HG03159 (cell line): ENCODE measurements around the gene DIP2A.

Experiments used
- ATAC-seq: cut with Tn5 transposase; IDR thresholded peaks from one replicate; pipeline ENCODE4 v1.9.1; 2021; ENCODE audit warnings: mild to moderate bottlenecking, moderate library complexity; ENCODE audit not compliant: unreplicated experiment

DIP2A gene

GRCh38 chr21:46477765-46478164 lies 19.1 kb downstream of the DIP2A start:
- no peak for ATAC-seq

- no peak for ATAC-seq
These were observed 20.2 kb downstream of the DIP2A start for GRCh38 chr21:46478910-46479309.

DNA sequence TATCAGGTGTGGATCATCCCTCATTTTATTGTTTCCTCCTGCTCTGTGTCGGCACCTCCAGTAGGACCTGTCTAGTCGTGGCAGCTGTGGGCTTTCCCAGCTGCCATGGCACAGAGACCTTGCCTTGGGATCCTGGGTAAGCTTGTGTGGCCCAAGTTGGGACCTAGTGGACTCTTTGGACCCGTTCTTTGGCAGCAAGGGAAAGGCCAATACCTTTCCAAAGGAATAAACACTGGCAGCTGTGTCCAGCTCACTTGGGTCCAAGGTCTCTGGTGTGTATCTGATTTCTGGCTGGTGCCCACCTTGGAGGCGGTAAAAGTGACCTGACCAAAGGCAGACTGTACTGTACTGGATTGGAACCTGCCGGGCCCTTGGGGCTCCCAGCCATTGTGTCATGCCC lies 21.8 kb downstream of the DIP2A start:
- no peak for ATAC-seq

- ATAC-seq = no peak
These were observed 23.6 kb downstream of the DIP2A start for GRCh38 chr21:46482225-46482845.

- ATAC-seq = no peak
These were observed 24.1 kb downstream of the DIP2A start for GRCh38 chr21:46482846-46483231.

- no peak for ATAC-seq
These were observed 24.9 kb downstream of the DIP2A start for GRCh38 chr21:46483300-46484295.

GRCh38 chr21:46486481-46487126 lies 27.9 kb downstream of the DIP2A start:
- ATAC-seq = no peak

GRCh38 chr21:46489162-46489663 lies 30.5 kb downstream of the DIP2A start:
- no peak for ATAC-seq

DNA sequence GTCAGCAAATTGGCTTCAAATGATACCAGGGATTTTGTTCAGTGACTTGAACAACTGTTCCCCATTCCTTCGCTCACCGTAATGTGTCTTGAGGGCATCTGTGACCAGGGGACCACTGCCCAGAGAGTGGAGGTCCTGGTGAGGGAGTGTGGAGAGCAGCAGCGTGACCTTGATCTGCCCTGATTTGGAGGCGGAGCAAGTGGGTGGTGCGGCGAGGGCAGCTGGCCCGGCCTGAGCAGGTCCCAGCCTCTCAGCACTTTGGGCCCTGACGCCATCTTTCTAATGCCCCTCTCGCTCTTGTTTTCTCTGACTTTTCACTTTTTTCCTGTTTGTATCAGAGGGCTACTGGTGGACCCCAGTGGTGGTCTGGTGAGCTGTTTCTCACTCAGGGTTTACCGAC lies 31.1 kb downstream of the DIP2A start:
- no peak for ATAC-seq

DNA sequence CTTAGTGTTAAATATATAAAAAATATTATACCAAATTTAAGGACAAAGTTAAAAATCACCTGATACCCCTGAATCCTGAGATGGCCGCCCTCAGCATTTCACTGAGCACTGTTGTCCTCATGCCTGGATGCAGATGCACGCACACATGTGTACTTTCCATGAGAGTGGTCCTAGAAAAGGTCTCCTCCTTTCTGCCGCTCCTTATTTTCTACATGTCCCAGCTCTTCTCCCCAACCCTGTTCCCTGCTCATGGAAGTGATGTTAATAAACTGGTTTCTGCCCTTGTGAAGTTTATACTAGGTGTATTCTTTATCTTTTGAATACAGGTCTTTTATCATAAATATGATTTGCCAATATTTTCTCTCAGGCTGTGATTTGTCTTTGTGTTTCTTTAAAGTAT lies 32.9 kb downstream of the DIP2A start:
- no peak for ATAC-seq

DNA sequence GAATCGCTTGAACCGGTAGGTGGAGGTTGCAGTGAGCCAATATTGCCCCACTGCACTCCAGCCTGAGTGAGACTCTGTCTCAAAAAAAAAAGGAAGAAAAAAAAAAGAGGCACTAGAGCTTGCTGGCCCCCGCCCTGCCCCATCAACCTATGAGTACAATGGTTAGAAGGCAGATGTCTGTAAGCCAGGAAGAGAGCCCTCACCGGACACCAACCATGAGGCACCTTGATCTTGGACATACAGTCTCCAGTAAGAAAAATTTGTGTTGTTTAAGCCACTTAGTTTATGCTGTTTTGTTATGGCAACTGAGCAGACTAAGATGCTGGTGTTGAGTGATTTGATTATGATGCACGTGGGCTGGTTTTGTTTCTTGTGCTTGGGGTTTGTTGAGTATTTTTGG lies 34.2 kb downstream of the DIP2A start:
- no peak for ATAC-seq

GRCh38 chr21:46493828-46494227 lies 35.1 kb downstream of the DIP2A start:
- no peak for ATAC-seq

GRCh38 chr21:46498335-46499050 lies 39.8 kb downstream of the DIP2A start:
- no peak for ATAC-seq

GRCh38 chr21:46500224-46500861 lies 41.7 kb downstream of the DIP2A start:
- no peak for ATAC-seq

GRCh38 chr21:46503922-46504550 lies 45.3 kb downstream of the DIP2A start:
- ATAC-seq = no peak

GRCh38 chr21:46504666-46505065 lies 46.0 kb downstream of the DIP2A start:
- ATAC-seq = no peak

DNA sequence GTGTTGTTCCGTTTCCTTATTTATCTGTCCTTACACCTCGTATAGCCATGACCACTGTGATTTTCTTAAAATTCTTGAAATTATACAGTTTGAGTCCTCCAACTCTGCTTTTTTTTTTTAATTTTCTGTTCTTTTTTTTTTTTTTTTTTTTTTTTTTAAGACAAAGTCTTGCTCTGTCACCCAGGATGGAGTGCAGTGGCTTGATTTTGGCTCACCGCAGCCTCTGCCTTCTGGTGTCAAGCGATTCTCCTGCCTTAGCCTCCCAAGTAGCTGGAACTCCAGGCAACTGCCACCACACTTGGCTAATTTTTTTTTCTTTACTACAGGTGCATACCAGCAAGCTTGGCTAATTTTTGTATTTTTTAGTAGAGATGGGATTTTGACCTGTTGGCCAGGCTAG lies 48.9 kb downstream of the DIP2A start:
- ATAC-seq = no peak

DNA sequence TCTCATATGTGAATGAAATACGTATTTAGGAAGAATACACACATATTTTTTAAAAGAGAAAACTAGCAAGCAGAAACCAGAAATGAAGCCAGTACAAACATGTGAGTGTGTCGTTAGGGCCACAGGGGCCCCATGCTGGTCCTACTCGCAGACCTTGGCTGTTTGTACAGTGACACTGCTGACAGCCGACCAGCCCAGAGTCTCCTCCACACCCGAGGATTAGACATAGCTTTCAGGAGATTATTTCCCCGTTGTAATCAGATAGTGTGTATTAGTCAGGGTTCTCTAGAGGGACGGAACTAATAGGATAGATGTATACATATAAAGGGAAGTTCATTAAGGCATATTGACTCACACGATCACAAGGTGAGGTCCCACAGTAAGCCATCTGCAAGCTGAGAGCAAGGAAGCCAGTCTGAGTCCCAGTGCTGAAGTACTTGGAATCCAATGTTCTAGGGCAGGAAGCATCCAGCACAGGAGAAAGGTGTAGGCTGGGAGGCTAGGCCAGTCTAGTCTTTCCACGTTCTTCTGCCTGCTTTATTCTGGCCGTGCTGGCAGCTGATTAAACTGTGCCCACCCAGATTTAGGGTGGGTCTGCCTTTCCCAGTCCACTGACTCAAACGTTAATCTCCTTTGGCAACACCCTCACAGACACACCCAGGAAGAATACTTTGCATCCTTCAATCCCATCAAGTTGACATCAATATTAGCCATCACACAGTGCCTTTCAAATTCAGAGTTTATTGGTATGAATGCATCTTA lies 51.2 kb downstream of the DIP2A start:
- no peak for ATAC-seq

DNA sequence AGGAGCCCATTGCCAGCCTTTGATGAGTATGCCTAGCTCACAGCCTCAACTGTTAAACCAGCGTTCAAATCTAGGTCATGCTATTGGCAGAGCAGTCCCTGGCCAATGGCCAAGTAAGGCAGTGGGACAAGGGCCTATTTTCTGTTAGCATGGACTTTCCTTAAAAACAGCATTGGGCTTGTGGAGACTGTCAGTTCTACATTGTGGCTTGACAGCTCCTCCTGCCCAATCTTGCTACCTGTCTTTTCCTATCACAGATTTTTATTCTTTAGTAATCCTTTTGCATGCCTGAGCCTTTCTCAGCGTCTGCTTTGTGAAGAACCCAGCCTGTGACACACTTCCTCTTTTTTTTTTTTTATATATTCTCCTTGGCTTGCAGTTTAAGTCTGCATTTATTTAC lies 56.4 kb downstream of the DIP2A start:
- ATAC-seq = no peak
